HepG2 (cell line): ENCODE measurements around the gene FOXR1. TPM values are rescaled to one million over a fixed set of nuclear protein-coding genes. Genes with fewer than 3 reads are reported as not detected.
A peak's percentile ranks its signal among the peaks of the same experiment; 100 is the strongest.

Source experiments
- ATF7-NPFF ChIP-seq: sonication (generic); formaldehyde crosslinking; IDR thresholded peaks from 2 replicates; pipeline ENCODE4 v1.8.1; 2023; ENCODE audit warnings: mild to moderate bottlenecking, low read depth, missing genetic modification reagents, moderate library complexity
- BCL3 ChIP-seq: sonication (generic); formaldehyde crosslinking; IDR thresholded peaks from 2 replicates; pipeline ENCODE4 v1.5.1; 2020; ENCODE audit warnings: mild to moderate bottlenecking, missing genetic modification reagents, moderate library complexity
- CSRNP1 ChIP-seq: sonication (generic); formaldehyde crosslinking; IDR thresholded peaks from 2 replicates; pipeline ENCODE4 v1.8.1; 2023; ENCODE audit warnings: mild to moderate bottlenecking, missing genetic modification reagents
- E2F1 ChIP-seq: sonication (generic); formaldehyde crosslinking; IDR thresholded peaks from 2 replicates; pipeline ENCODE4 v1.5.0; 2020; ENCODE audit warnings: missing genetic modification reagents
- MED8 ChIP-seq: sonication (generic); formaldehyde crosslinking; IDR thresholded peaks from 2 replicates; pipeline ENCODE4 v1.8.1; 2023; ENCODE audit warnings: mild to moderate bottlenecking, missing genetic modification reagents; ENCODE audit not compliant: insufficient replicate concordance
- PAXIP1 ChIP-seq: sonication (generic); formaldehyde crosslinking; conservative IDR thresholded peaks from 2 replicates; pipeline ENCODE4 v1.4.0; 2020; ENCODE audit warnings: mild to moderate bottlenecking, missing genetic modification reagents, moderate library complexity
- PREB ChIP-seq: sonication (generic); formaldehyde crosslinking; IDR thresholded peaks from 2 replicates; pipeline ENCODE4 v1.4.0; 2020; ENCODE audit warnings: missing genetic modification reagents
- STAT6 ChIP-seq: sonication (generic); formaldehyde crosslinking; IDR thresholded peaks from 2 replicates; pipeline ENCODE4 v1.4.0; 2020; ENCODE audit warnings: missing genetic modification reagents, mild to moderate bottlenecking, borderline replicate concordance
- polyA plus RNA-seq, 8 experiments: library from polyadenylated mRNA; depleted of rRNA in 3 of 8; stranded (reverse) in 7 of 8; unstranded in 1 of 8; fragments of >200 nt; fragmentation: Illumina TruSeq in 4 of 8; extraction: Trizol in 4 of 8; gene quantifications; 2 replicates each; pipeline versions ENCODE4 v1.2.1 to v1.2.3, GENCODE V29; 2011 to 2016; ENCODE audit warnings: low read depth in 4 of 8, missing spikeins in 1 of 8, mixed read lengths in 1 of 8; ENCODE audit not compliant: insufficient read depth in 1 of 8
- total RNA-seq, 5 experiments: library from RNA; depleted of rRNA; stranded (reverse); fragments of >200 nt; fragmentation: Illumina TruSeq; extraction: Trizol; gene quantifications; 2 replicates each; pipeline ENCODE4 v1.2.3, GENCODE V29; 2016; ENCODE audit warnings: low read depth in 1 of 5

Gene FOXR1
- total and polyA plus RNA-seq, 2 of the 13 experiments (the other 11 are each of a cell fraction or from before 2014, with no cell fraction given), result not detected

GRCh38 chr11:118924591-118925585, 46.7 kb upstream of the FOXR1 start (continued):
- TF ChIP-seq ATF7-NPFF (CRISPR knock-in tag) (no peak), MED8 (CRISPR knock-in tag) (no peak), CSRNP1 (no peak), BCL3 (CRISPR knock-in tag) (no peak), E2F1 (no peak), STAT6 (CRISPR knock-in tag) (no peak), PAXIP1 (CRISPR knock-in tag) (0 out of 2 replicates have a peak, but pooled peaks have one; percentile 22), PREB (CRISPR knock-in tag) (no peak)
